PC-9 (cell line): ENCODE measurements around the gene CASP10. TPM values are rescaled to one million over a fixed set of nuclear protein-coding genes. Genes with fewer than 3 reads are reported as not detected.

ENCODE experiments used
- BruUV-seq: library from RNA; stranded (reverse); fragments of 400-500 nt; replicated peaks from 2 replicates; lab custom pipeline; 2021; lab: Mats Ljungman, UMichigan
- CTCF ChIA-PET: fragments of 300-600 bp; sonication (Branson Sonifier 250); formaldehyde crosslinking; loops from one replicate; lab custom pipeline; 2022; ENCODE audit warnings: antibody characterized with exemption; lab: Charles Lee
- POLR2A ChIA-PET: fragments of 300-600 bp; sonication (Branson Sonifier 250); formaldehyde crosslinking; loops from one replicate; lab custom pipeline; 2022; ENCODE audit warnings: antibody characterized with exemption; ENCODE audit not compliant: unreplicated experiment; lab: Charles Lee
- DNase-seq, 2 experiments: peaks; one replicate each; pipeline versions ENCODE4 v3.0.0 to v3.0.0-alpha.2; 2015 to 2022; ENCODE audit warnings: mixed read lengths in 1 of 2
- H2AFZ ChIP-seq: fragments of 200-600 bp; sonication (generic); 2 replicates; pipeline ENCODE4 v1.8.1; 2017; ENCODE audit warnings: antibody characterized with exemption
- H3F3A ChIP-seq: fragments of 200-600 bp; sonication (generic); 2 replicates; pipeline ENCODE4 v1.8.1; 2017; ENCODE audit warnings: antibody characterized with exemption, mild to moderate bottlenecking, low read depth; ENCODE audit not compliant: insufficient read depth
- H3K27ac ChIP-seq: fragments of 200-600 bp; sonication (generic); 2 replicates; pipeline ENCODE4 v1.6.1; 2016; ENCODE audit warnings: mixed run types
- H3K27me3 ChIP-seq: fragments of 200-600 bp; sonication (generic); 2 replicates; pipeline ENCODE4 v1.6.1; 2016; ENCODE audit warnings: low read depth, mixed run types; ENCODE audit not compliant: insufficient read depth
- H3K36me3 ChIP-seq: fragments of 200-600 bp; sonication (generic); 2 replicates; pipeline ENCODE4 v1.6.1; 2016; ENCODE audit warnings: low read depth, mixed run types
- H3K4me1 ChIP-seq: fragments of 200-600 bp; sonication (generic); replicated peaks from 2 replicates; pipeline ENCODE4 v1.6.1; 2016; ENCODE audit warnings: mixed run types; ENCODE audit not compliant: insufficient read depth
- H3K4me2 ChIP-seq: fragments of 200-600 bp; sonication (generic); 2 replicates; pipeline ENCODE4 v1.6.1; 2017; ENCODE audit warnings: mixed run types
- H3K4me3 ChIP-seq: fragments of 200-600 bp; sonication (generic); 2 replicates; pipeline ENCODE4 v1.6.1; 2016; ENCODE audit warnings: mixed run types
- H3K79me2 ChIP-seq: fragments of 200-600 bp; sonication (generic); 2 replicates; pipeline ENCODE4 v1.6.1; 2017; ENCODE audit warnings: low read depth, mixed run types
- H3K9me2 ChIP-seq: fragments of 200-600 bp; sonication (generic); 2 replicates; pipeline ENCODE4 v1.8.1; 2017; ENCODE audit warnings: mild to moderate bottlenecking; ENCODE audit not compliant: insufficient read depth
- H3K9me3 ChIP-seq: fragments of 200-600 bp; sonication (generic); 2 replicates; pipeline ENCODE4 v1.8.1; 2016; ENCODE audit warnings: low read depth; ENCODE audit not compliant: insufficient read depth
- H4K20me1 ChIP-seq: fragments of 200-600 bp; sonication (generic); 2 replicates; pipeline ENCODE4 v1.8.1; 2017; ENCODE audit not compliant: insufficient read depth
- CTCF ChIP-seq: fragments of 200-600 bp; sonication (generic); conservative IDR thresholded peaks from 2 replicates; pipeline ENCODE4 v1.6.1; 2017; ENCODE audit warnings: mixed run types, antibody characterized with exemption, mild to moderate bottlenecking, moderate library complexity
- EZH2 ChIP-seq: fragments of 200-600 bp; sonication (generic); IDR thresholded peaks from 2 replicates; pipeline ENCODE4 v1.8.0; 2017; ENCODE audit warnings: antibody characterized with exemption, low read depth
- intact Hi-C: fragments of 100-400 bp; cut with micrococcal nuclease; formaldehyde crosslinking; loops from one replicate; pipeline ENCODE4 v1.10.0; 2022; ENCODE audit not compliant: unreplicated experiment
- total RNA-seq: library from RNA; stranded (reverse); gene quantifications from 2 replicates; pipeline ENCODE4 v1.2.3, GENCODE V29; 2021

The CASP10 gene
- total RNA-seq, 1 experiment from 2014 or later, result 15.2 TPM

- Histone ChIP-seq H3K27me3 (no peaks in the 10 kb centered on the region), H3K9me3 (no peaks in the 10 kb centered on the region), H2AFZ (no peak overlapping the region), H3K4me1 (no peaks in the 10 kb centered on the region), H3F3A (no peaks in the 10 kb centered on the region), H4K20me1 (no peaks in the 10 kb centered on the region), H3K27ac (no peak overlapping the region), H3K36me3 (no peaks in the 10 kb centered on the region), H3K4me2 (no peak overlapping the region), H3K9me2 (no peaks in the 10 kb centered on the region), H3K4me3 (no peak overlapping the region), H3K79me2 (no peaks in the 10 kb centered on the region)
- no TSS peak for BruUV-seq
- TF ChIP-seq CTCF (no peak), EZH2 (no peak)
- intact Hi-C loops, result no loop called here
- no peak for DNase-seq
- ChIA-PET CTCF (no interaction called here), POLR2A (no interaction called here)
Measured at GRCh38 chr2:201199847-201200246, 16.9 kb downstream of the CASP10 start.

- Histone ChIP-seq H3K4me3 (no peak overlapping the region), H2AFZ (no peak overlapping the region), H3K4me2 (no peak overlapping the region), H4K20me1 (no peaks in the 10 kb centered on the region), H3K27ac (no peak overlapping the region), H3K9me2 (no peaks in the 10 kb centered on the region), H3F3A (no peaks in the 10 kb centered on the region), H3K36me3 (no peaks in the 10 kb centered on the region), H3K9me3 (no peaks in the 10 kb centered on the region), H3K79me2 (no peaks in the 10 kb centered on the region), H3K4me1 (no peaks in the 10 kb centered on the region), H3K27me3 (no peaks in the 10 kb centered on the region)
- TF ChIP-seq CTCF, result no peak
- intact Hi-C loops, result no loop called here
- CTCF ChIA-PET, result no interaction called here
- DNase-seq, result no peak
- BruUV-seq, result no TSS peak
- POLR2A ChIA-PET, result no interaction called here
Measured at GRCh38 chr2:201200345-201200744, 17.4 kb downstream of the CASP10 start.

DNA sequence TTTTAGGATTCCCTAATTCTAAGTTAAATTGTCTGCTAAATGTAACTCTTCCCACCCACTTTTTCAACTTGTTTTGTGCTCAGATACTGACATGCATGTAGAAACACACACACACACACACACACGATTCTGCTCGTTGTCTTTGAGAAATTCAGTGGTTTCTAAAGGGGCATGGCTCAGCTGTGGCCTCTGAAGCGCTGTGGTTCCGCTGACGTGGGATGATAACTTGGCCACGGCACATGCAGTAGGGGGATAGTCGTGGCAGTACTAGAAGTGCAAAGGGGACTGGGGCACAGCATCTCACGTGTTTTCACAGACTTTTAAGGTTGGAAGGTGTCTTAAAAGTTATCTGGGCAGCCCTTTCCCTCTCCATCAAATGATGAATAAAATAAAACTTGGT, 18.4 kb downstream of the CASP10 start:
- DNase-seq, result no peak
- TF ChIP-seq CTCF (no peak), EZH2 (no peak)
- intact Hi-C loops, result no loop called here
- no TSS peak for BruUV-seq
- ChIA-PET POLR2A (no interaction called here), CTCF (interaction anchor here (0.7 kb wide), 1 partner anchor 295 kb away, joined by 3 read pairs; no protein-coding TSS in a partner anchor)
- H3K9me2 ChIP-seq, result no peaks in the 10 kb centered on the region
- H3K4me1 ChIP-seq, result no peaks in the 10 kb centered on the region
- no peak overlapping the region for H2AFZ ChIP-seq
- no peaks in the 10 kb centered on the region for H3K36me3 ChIP-seq
- H4K20me1 ChIP-seq, result no peaks in the 10 kb centered on the region
- H3F3A ChIP-seq, result no peaks in the 10 kb centered on the region
- H3K9me3 ChIP-seq, result no peaks in the 10 kb centered on the region
- H3K4me3 ChIP-seq, result no peak overlapping the region
- H3K27ac ChIP-seq, result no peak overlapping the region
- no peaks in the 10 kb centered on the region for H3K27me3 ChIP-seq
- no peaks in the 10 kb centered on the region for H3K79me2 ChIP-seq
- H3K4me2 ChIP-seq, result no peak overlapping the region
